HG02642 (cell line): ENCODE data around the gene RASAL3.

Experiments
- ATAC-seq: cut with Tn5 transposase; IDR thresholded peaks from one replicate; pipeline ENCODE4 v1.9.1; 2021; ENCODE audit warnings: mild to moderate bottlenecking; ENCODE audit not compliant: unreplicated experiment, poor library complexity

Gene RASAL3

GRCh38 chr19:15436826-15437110 is 27.6 kb downstream of the RASAL3 start:
- ATAC-seq: no peak

DNA sequence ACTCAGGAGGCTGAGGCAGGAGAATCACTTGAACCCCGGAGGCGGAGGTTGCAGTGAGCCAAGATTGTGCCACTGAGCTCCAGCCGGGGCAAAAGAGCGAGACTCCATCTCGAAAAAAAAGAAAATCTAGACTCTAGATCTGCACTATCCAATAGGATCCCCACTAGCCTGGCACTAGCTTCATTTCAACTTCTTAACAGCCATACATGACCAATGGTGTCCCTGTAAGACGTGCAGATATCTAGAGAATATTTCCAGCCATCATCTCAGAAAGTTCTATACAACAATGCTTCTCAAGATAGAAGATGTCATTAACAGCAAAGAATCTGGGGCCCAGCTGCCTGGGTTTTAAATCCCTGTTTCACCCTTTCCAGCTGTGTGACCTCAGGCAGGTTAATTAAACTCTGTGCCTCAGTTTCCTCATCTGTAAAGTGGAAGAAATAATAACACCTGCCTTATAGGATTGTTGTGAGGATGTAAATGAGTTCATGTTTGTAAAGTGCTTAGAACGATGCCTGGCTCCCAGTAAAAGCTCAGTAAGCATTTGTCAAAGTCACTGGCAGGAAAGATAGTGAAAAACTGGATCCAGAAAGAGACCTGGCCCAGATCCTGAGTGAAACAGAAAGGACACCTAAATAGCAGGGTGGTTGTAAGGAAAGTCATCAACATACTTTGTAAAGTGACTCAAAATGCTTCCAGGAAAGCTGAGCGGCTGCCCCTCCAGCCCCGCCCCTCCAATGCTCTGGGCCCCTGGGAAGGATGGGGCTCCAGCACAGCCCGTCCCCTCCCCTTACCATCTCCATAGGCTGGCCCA is 28.1 kb downstream of the RASAL3 start:
- no peak for ATAC-seq

- no peak for ATAC-seq
These were observed 30.8 kb downstream of the RASAL3 start for GRCh38 chr19:15433519-15434069.

DNA sequence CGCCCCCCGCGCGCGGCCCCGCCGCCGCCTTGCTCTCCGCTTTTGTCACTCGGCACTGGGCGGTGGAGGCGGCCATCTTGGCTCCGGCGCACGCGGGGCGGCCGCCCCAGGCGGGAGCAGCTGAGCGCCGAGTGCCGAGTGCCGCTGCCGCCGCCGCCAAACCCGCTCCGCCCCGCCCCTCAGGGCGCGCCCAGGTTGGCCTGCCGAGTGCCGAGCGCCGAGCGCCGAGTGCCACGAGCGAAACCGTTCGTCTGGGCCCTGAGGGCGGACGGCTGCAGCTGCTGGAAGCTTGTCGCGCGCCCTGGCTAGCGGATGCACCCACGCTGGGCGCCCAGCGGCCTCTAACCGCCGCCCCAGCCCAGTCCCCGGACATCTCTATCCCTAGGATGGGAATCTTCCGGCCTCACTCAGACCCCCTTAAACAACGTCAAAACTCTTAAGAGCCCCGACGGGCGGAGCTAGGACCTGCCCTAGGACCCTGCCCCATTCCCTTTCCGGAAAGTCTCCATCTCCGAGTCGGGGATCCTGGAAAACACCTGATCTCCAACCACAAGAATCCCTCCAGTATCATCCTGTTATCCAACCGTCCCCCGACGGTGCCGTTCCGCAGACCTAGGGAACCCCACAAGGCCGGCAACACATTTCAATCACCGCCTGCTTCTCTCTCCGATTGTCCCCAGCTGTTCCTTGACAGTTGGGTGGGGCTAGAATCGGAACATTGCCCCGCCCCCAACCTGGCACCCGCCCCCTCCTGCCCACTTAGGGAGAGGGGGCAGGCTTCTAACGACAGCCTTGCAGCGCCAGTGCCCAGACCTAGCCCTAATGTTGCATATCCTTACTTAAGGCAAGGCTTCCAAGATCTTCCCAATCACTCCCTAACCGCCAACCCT is 31.5 kb downstream of the RASAL3 start:
- peak; percentile 74 for ATAC-seq

DNA sequence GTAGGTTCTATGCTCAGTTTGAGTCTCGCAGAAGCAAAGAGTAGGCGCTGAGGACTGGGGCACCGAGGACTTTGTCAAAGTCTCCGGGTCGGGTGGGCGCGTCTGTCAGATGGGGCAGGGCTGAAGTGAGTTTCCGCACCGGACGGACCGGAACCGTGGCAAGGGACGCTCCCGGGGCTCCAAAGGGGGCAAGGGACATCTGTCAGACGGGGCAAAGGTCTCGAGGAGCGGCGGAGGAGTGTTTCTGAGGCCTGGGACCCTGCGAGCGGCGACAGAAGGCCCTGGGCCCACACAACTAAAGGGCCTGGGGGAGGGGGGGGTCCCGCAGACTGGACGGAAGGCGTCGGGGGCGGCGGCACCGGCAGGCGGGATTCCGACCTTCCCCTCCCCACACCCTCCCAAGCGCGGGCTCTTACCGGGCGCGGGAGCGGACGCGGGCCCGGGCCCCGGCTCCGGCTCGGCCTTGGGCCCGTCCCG is 32.3 kb downstream of the RASAL3 start:
- peak; percentile 7 for ATAC-seq

DNA sequence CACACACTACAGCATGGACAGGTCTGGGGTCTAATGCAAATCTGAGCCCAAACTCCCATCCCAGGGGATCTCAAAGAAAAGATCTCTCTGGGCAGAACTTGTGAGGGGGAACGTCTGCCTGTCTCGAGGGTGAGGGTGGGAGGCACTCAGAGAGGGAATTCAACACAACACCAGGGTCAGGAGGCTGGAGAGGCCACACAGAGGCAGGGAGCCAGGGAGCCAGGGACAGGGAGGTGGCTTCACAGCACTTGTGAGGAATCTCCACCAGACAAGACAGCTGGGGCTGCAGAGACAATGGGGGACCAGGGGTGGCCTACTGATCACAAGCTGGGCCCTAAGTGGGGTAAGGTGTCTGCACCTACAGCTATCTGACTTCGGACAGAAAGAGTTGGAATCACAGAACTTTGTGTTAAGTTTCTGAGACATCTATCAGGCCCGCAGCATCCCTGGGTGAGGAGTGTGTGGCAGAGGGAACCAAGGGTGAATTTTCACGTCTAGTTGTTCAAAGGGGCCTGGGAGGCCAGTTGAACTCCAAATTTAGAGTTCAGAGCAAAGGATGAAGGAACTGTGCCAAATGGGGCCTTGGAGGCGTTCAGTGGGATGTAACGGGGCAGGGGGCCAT is 32.8 kb downstream of the RASAL3 start:
- no peak for ATAC-seq

- ATAC-seq: no peak
These were observed 33.7 kb downstream of the RASAL3 start for GRCh38 chr19:15430526-15431120.

- no peak for ATAC-seq
These were observed 34.4 kb downstream of the RASAL3 start for GRCh38 chr19:15429825-15430467.

DNA sequence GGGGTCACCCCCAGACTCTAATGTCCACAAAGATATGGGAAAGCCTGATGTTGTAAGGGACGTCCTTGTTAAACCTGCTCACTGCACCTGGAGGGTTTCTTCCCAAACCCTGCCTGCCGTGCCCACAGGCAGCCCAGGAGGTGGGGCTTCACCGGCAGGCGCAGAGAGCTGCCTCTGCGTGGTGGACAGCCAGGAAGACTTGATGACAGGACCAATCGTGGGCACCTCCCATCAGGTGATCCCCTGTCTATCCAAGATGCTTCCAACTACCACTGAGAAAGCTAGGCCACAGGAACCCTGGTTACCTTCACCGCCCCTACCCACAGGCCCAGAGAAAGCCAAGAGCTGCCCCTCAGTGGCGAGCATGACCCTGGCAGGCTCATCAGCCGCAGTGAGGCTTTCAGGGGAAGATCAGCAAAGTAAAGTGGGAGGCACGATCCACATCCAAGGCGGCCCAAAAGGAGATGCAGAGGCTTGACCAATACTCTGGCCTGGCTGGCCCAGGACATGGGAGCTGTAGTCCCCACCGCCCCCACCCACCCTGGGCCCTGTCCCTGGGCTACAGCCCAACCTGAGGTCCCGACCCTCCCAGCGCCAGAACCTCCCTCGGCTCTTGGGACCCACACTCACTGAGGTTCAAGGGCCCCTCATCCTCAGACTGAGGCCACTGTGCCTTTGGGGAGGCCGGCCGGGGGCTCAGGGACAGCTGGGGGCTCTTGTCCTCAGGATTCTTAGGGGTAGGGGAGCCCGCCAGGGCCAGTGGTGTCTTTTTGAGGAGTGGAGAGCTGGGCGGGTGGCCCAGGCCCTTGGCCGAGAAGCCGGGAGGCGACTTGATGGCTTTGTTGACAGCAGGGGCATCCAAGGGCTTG is 35.2 kb downstream of the RASAL3 start:
- no peak for ATAC-seq

DNA sequence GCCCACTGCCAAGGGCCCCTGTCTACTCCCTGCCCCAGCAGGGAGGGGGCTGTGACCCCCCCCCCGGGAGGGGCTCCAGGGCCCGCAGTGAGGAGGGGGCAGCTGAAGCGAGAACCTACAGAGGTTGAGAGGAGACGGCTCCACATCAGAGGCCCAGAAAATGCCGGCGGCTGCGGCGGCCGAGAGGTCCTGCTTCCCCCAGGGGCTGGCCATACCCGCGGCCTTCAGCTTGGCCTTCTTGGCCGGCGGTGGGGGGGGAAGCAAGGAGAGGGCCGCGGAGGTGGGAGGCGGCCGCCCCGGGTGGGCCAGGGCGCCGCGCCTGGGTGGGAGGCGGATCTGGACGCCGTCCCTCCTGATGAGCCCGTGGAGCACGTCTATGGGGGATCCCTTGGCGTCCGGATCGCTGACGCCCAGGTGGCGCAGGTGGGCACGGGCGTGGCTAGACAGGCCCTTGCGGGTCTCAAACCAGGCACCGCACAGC is 36.3 kb downstream of the RASAL3 start:
- ATAC-seq: no peak

DNA sequence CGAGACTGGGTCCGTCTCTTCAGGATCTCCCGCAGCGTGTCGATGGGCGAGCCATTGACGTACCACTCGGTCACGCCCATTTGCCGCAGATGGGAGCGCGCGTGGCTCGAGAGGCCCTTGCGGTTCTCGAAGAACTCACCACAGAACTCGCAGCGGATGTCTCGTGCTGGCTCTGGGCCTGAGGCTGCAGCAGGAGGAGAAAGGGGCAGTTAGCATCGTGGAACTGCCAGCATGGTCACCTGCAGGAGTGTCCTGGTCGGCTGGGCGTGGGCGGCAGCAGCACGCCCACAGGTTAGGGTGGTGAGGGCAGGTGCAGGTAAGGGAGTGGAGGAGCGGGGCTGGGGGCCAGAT is 37.0 kb downstream of the RASAL3 start:
- no peak for ATAC-seq

GRCh38 chr19:15426485-15427349 is 37.6 kb downstream of the RASAL3 start:
- no peak for ATAC-seq

- ATAC-seq: no peak
These were observed 38.9 kb downstream of the RASAL3 start for GRCh38 chr19:15425321-15425950.

DNA sequence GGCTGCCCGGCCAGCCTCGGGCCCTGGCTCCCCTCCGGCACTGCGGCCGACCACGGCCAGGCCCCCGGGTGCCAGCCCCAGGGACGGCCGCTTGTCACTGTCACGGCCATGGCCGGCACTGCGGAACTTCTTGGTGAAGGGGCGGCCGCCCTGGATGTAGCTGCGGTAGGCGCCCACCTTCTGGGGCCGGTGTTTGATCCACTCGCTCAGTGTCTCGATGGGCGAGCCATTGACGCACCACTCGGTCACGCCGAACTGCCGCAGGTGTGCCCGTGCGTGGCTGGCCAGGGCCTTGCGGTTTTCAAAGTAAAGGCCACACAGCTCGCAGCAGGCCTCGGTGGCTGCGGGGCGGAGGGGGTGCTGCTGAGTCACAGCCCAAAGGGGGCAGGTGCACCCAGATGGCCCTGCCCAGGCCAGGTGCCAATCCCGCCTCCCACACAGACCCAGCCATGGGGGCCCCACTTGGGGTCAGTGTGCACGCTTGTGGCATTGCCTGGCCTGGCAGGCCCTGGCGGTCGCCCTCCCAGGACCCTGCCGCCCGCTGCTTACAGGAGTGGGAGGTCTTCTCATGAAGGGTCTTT is 39.6 kb downstream of the RASAL3 start:
- no peak for ATAC-seq

- no peak for ATAC-seq
These were observed 40.2 kb downstream of the RASAL3 start for GRCh38 chr19:15424121-15424520.

DNA sequence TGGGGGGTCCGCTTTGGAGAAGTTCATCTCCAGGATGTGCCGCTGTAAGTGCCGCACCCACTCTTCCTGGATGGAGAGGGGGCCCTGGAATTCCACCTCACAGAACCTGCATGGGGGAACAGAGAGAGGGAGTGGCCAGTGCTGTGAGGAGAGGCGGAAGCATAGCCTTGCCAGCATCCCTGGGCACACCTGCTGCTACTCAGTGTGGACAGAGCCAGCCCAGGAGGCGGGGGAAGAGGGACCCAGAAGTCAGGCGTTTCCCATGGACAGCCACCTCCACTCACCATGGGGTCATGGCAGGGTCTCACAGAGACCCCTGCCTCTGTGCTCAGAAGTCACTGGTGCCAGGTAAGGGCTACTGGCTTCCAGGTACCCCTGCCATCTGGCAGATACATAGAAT is 41.2 kb downstream of the RASAL3 start:
- ATAC-seq: no peak
